ENCODE data around the gene ATP8A2. TPM values are rescaled to one million over a fixed set of nuclear protein-coding genes. Genes with fewer than 3 reads are reported as not detected.

Gene ATP8A2
- total and polyA plus RNA-seq, 12 donors: under 0.01 to 0.18 (median 0.10) TPM; not detected in 3

GRCh38 chr13:26042785-26043184 lies 671.0 kb downstream of the ATP8A2 start:
- intact Hi-C loops (cut with DNase I): no loop called here

GRCh38 chr13:26045142-26045541 lies 673.4 kb downstream of the ATP8A2 start:
- TF ChIP-seq, protein P1, sequence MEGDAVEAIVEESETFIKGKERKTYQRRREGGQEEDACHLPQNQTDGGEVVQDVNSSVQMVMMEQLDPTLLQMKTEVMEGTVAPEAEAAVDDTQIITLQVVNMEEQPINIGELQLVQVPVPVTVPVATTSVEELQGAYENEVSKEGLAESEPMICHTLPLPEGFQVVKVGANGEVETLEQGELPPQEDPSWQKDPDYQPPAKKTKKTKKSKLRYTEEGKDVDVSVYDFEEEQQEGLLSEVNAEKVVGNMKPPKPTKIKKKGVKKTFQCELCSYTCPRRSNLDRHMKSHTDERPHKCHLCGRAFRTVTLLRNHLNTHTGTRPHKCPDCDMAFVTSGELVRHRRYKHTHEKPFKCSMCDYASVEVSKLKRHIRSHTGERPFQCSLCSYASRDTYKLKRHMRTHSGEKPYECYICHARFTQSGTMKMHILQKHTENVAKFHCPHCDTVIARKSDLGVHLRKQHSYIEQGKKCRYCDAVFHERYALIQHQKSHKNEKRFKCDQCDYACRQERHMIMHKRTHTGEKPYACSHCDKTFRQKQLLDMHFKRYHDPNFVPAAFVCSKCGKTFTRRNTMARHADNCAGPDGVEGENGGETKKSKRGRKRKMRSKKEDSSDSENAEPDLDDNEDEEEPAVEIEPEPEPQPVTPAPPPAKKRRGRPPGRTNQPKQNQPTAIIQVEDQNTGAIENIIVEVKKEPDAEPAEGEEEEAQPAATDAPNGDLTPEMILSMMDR (IDR thresholded peaks at IDR 0.05): no peak
- H3K36me3 ChIP-seq: no peaks in the 10 kb centered on the region
- H3K9me3 ChIP-seq: no peaks in the 10 kb centered on the region
- WGBS, 2 donors: 93 to 97% methylated on average over 2 of the region's 2 CpGs
- H3K27ac ChIP-seq: no peak overlapping the region
- ATAC-seq (no peak), DNase-seq (no peak)
- H3K4me3 ChIP-seq: no peak overlapping the region
- H3K27me3 ChIP-seq: peaks cover 0 to 85% (median 62%) of the 10 kb centered on the region in 7 donors
- intact Hi-C loops (cut with DNase I): no loop called here
- H3K4me1 ChIP-seq: peaks cover 0 to 10% (median 7%) of the 10 kb centered on the region in 9 donors

More at GRCh38 chr13:26042785-26043184, 671.0 kb downstream of the ATP8A2 start:
- H3K27me3 ChIP-seq: peaks cover 0 to 61% (median 48%) of the 10 kb centered on the region in 7 donors
- DNase-seq (no peak), ATAC-seq (no peak)
- 76 to 85% methylated on average over 1 of the region's 1 CpG for WGBS, 2 donors
- no peaks in the 10 kb centered on the region for H3K36me3 ChIP-seq
- no peaks in the 10 kb centered on the region for H3K9me3 ChIP-seq
- TF ChIP-seq, protein P1 (IDR thresholded peaks at IDR 0.05): no peak
- H3K4me1 ChIP-seq: peaks cover 0 to 1% (median 0%) of the 10 kb centered on the region in 9 donors
- no peak overlapping the region for H3K4me3 ChIP-seq
- H3K27ac ChIP-seq: no peak overlapping the region

DNA sequence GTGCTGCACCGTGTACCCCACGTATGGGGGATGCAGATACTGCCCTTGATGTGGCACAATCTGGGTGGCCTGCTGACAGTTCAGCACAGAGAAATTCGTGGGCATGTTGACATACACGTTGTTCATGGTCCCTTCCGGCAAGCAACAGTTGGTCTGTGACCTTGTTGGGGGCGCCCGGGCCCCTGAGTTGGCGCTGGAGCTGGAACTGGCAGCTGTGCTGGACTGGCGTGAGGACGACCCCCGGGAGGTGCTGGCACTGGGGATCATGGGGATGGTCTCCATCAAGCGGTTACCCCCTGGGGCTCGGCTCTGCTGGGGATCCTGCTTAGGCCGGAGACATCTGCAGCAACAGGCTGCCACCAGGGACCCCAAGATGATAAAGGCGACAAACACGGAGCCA lies 674.9 kb downstream of the ATP8A2 start:
- intact Hi-C loops (cut with DNase I): no loop called here
- H3K4me1 ChIP-seq: peaks cover 0 to 23% (median 13%) of the 10 kb centered on the region in 9 donors
- H3K9me3 ChIP-seq: no peaks in the 10 kb centered on the region
- WGBS, 2 donors: 94 to 95% methylated on average over 16 of the region's 16 CpGs
- H3K27ac ChIP-seq: no peak overlapping the region
- no peaks in the 10 kb centered on the region for H3K36me3 ChIP-seq
- DNase-seq: no peak
- TF ChIP-seq, protein P1 (IDR thresholded peaks at IDR 0.05): no peak
- no peak for ATAC-seq
- H3K27me3 ChIP-seq: peaks cover 0 to 97% (median 75%) of the 10 kb centered on the region in 7 donors
- no peak overlapping the region for H3K4me3 ChIP-seq

GRCh38 chr13:26047040-26047439 lies 675.3 kb downstream of the ATP8A2 start:
- intact Hi-C loops (cut with DNase I): no loop called here
- Histone ChIP-seq H3K36me3 (no peaks in the 10 kb centered on the region), H3K27ac (no peak overlapping the region), H3K27me3 (peaks cover 0 to 97% (median 75%) of the 10 kb centered on the region in 7 donors), H3K4me1 (peaks cover 0 to 25% (median 13%) of the 10 kb centered on the region in 9 donors), H3K4me3 (no peak overlapping the region), H3K9me3 (no peaks in the 10 kb centered on the region)
- WGBS, 2 donors: 94 to 99% methylated on average over 4 of the region's 4 CpGs
- TF ChIP-seq, protein P1 (IDR thresholded peaks at IDR 0.05): no peak
- DNase-seq: no peak
- ATAC-seq: no peak
